SK-N-SH (cell line): ENCODE measurements around the gene CDSN. TPM values are rescaled to one million over a fixed set of nuclear protein-coding genes. Genes with fewer than 3 reads are reported as not detected.

ENCODE experiments used
- CTCF ChIA-PET: fragments of 300-600, 350-600 bp; formaldehyde crosslinking; extraction: SDS; loops from one replicate; lab custom pipeline; 2021; lab: Yijun Ruan, JAX
- POLR2A ChIA-PET: fragments of 350-600 bp; sonication (Branson Sonifier 250); formaldehyde crosslinking; extraction: SDS; loops from one replicate; lab custom pipeline; 2020; ENCODE audit warnings: antibody characterized with exemption, inconsistent platforms; lab: Yijun Ruan, JAX
- DNase-seq: peaks from one replicate; pipeline ENCODE4 v3.0.0; 2012
- H2AFZ ChIP-seq: fragments of 200-600 bp; sonication (generic); 2 replicates; pipeline ENCODE4 v1.8.1; 2016; ENCODE audit warnings: antibody characterized with exemption, mild to moderate bottlenecking, low read depth
- H3F3A ChIP-seq: fragments of 200-600 bp; sonication (generic); replicated peaks from 2 replicates; pipeline ENCODE3; 2016; ENCODE audit warnings: antibody characterized with exemption, mild to moderate bottlenecking; ENCODE audit not compliant: insufficient read depth
- H3K27ac ChIP-seq, 2 experiments: fragments of 200-500 bp in 1 of 2; fragments of 200-600 bp in 1 of 2; sonication (Bioruptor generic) in 1 of 2; sonication (generic), shearing (Covaris generic) in 1 of 2; 2 replicates each; pipeline versions ENCODE4 v1.5.1 to v1.6.1; 2014 to 2016; ENCODE audit warnings: low read depth in 2 of 2, inconsistent platforms in 1 of 2, low read length in 1 of 2, mild to moderate bottlenecking in 1 of 2, mixed read lengths in 1 of 2
- H3K27me3 ChIP-seq: fragments of 200-600 bp; sonication (generic), shearing (Covaris generic); 2 replicates; pipeline ENCODE4 v1.6.1; 2016; ENCODE audit warnings: mixed run types; ENCODE audit not compliant: insufficient read depth
- H3K36me3 ChIP-seq, 2 experiments: fragments of 200-500 bp in 1 of 2; fragments of 200-600 bp in 1 of 2; sonication (Bioruptor generic) in 1 of 2; sonication (generic) in 1 of 2; replicated peaks in 1 of 2; 2 replicates each; pipeline versions ENCODE3 to v1.5.1; 2014 to 2016; ENCODE audit warnings: low read length in 1 of 2, mild to moderate bottlenecking in 1 of 2; ENCODE audit not compliant: insufficient read depth in 2 of 2, control insufficient read depth in 1 of 2
- H3K4me1 ChIP-seq, 2 experiments: fragments of 200-500 bp in 1 of 2; fragments of 200-600 bp in 1 of 2; sonication (Bioruptor generic) in 1 of 2; sonication (generic), shearing (Covaris generic) in 1 of 2; 2 replicates each; pipeline versions ENCODE4 v1.5.1 to v1.6.1; 2014 to 2016; ENCODE audit warnings: low read depth in 1 of 2, low read length in 1 of 2, mixed run types in 1 of 2; ENCODE audit not compliant: insufficient read depth in 2 of 2, control insufficient read depth in 1 of 2
- H3K4me2 ChIP-seq: fragments of 200-600 bp; sonication (generic), shearing (Covaris generic); 2 replicates; pipeline ENCODE4 v1.6.1; 2017; ENCODE audit warnings: mixed run types
- H3K4me3 ChIP-seq, 2 experiments: fragments of 200-500 bp in 1 of 2; fragments of 200-600 bp in 1 of 2; sonication (Bioruptor generic) in 1 of 2; sonication (generic), shearing (Covaris generic) in 1 of 2; 2 replicates each; pipeline versions ENCODE4 v1.5.1 to v1.8.1; 2014 to 2016; ENCODE audit warnings: low read depth in 2 of 2, inconsistent platforms in 1 of 2, low read length in 1 of 2, mild to moderate bottlenecking in 1 of 2, mixed read lengths in 1 of 2, moderate library complexity in 1 of 2
- H3K79me2 ChIP-seq: fragments of 200-600 bp; sonication (generic); 2 replicates; pipeline ENCODE4 v1.8.1; 2017; ENCODE audit warnings: mild to moderate bottlenecking; ENCODE audit not compliant: insufficient read depth
- H3K9ac ChIP-seq: fragments of 200-600 bp; sonication (generic); 2 replicates; pipeline ENCODE4 v1.6.1; 2017; ENCODE audit warnings: mixed run types
- H3K9me2 ChIP-seq: fragments of 200-600 bp; sonication (generic); 2 replicates; pipeline ENCODE4 v1.6.1; 2017; ENCODE audit warnings: mixed run types
- H3K9me3 ChIP-seq: fragments of 200-600 bp; sonication (generic); 2 replicates; pipeline ENCODE4 v1.6.1; 2017; ENCODE audit warnings: mixed run types, mild to moderate bottlenecking, moderate library complexity
- H4K20me1 ChIP-seq: fragments of 200-600 bp; sonication (generic); 2 replicates; pipeline ENCODE4 v1.6.1; 2017; ENCODE audit warnings: mild to moderate bottlenecking, mixed run types; ENCODE audit not compliant: insufficient read depth
- CTCF ChIP-seq: fragments of 200-600 bp; sonication (generic); IDR thresholded peaks from 2 replicates; pipeline ENCODE4 v1.6.1; 2017; ENCODE audit warnings: antibody characterized with exemption, mild to moderate bottlenecking, moderate library complexity
- ELF1 ChIP-seq: IDR thresholded peaks from 2 replicates; pipeline ENCODE4 v1.4.0; 2012
- FOXJ3 ChIP-seq: sonication (generic); formaldehyde crosslinking; IDR thresholded peaks from 2 replicates; pipeline ENCODE4 v1.5.1; 2020; ENCODE audit warnings: mild to moderate bottlenecking, missing genetic modification reagents
- FOXM1 ChIP-seq: IDR thresholded peaks from 2 replicates; pipeline ENCODE4 v1.4.0; 2012; ENCODE audit warnings: low read depth, mild to moderate bottlenecking
- MEF2A ChIP-seq: IDR thresholded peaks from 2 replicates; pipeline ENCODE4 v1.4.0; 2012; ENCODE audit warnings: low read depth, borderline replicate concordance
- RAD21 ChIP-seq: IDR thresholded peaks from 2 replicates; pipeline ENCODE4 v1.6.1; 2012; ENCODE audit warnings: mild to moderate bottlenecking, low read length
- RFX5 ChIP-seq: IDR thresholded peaks from 2 replicates; pipeline ENCODE4 v1.6.1; 2012; ENCODE audit warnings: mild to moderate bottlenecking, improper control_type of control experiment, low read length
- RXRA ChIP-seq: IDR thresholded peaks from 2 replicates; pipeline ENCODE4 v1.4.0; 2012; ENCODE audit warnings: low read depth, mild to moderate bottlenecking, borderline replicate concordance
- SIN3A ChIP-seq: IDR thresholded peaks from 2 replicates; pipeline ENCODE4 v1.6.1; 2012; ENCODE audit warnings: low read depth, mild to moderate bottlenecking, low read length, moderate library complexity, borderline replicate concordance
- SMC3 ChIP-seq: IDR thresholded peaks from 2 replicates; pipeline ENCODE4 v1.6.1; 2012; ENCODE audit warnings: low read depth, low read length, improper control_type of control experiment
- TCF12 ChIP-seq: IDR thresholded peaks from 2 replicates; pipeline ENCODE4 v1.4.0; 2012
- YY1 ChIP-seq: IDR thresholded peaks from 2 replicates; pipeline ENCODE4 v1.4.0; 2012; ENCODE audit warnings: low read depth, mild to moderate bottlenecking
- ZBTB33 ChIP-seq: IDR thresholded peaks from 2 replicates; pipeline ENCODE4 v1.4.0; 2012; ENCODE audit warnings: low read depth, borderline replicate concordance
- WGBS: methylation state at CpG from one replicate; pipeline ENCODE4 v1.1.6; 2017; ENCODE audit warnings: low lambda C conversion rate; 5-methylcytosine and 5-hydroxymethylcytosine counted together
- polyA plus RNA-seq, 3 experiments: library from polyadenylated mRNA; depleted of rRNA; stranded (reverse); fragments of >200 nt; gene quantifications; 2 replicates each; pipeline ENCODE4 v1.2.3, GENCODE V29; 2012

The CDSN gene
- polyA plus RNA-seq, 1 of the 3 experiments (the other 2 are of a cell fraction) = 0.02 TPM

- Histone ChIP-seq H3K9me2 (no peaks in the 10 kb centered on the region), H3F3A (peaks cover 30% of the 10 kb centered on the region), H3K27ac (no peak overlapping the region), H3K9ac (no peak overlapping the region), H2AFZ (no peak overlapping the region), H3K27me3 (no peaks in the 10 kb centered on the region), H3K4me3 (no peak overlapping the region), H3K4me2 (no peak overlapping the region), H3K9me3 (no peaks in the 10 kb centered on the region), H3K4me1 (peaks cover 11 to 24% of the 10 kb centered on the region in 2 experiments; a peak in 3 of 4 replicates), H3K36me3 (no peaks in the 10 kb centered on the region), H3K79me2 (no peaks in the 10 kb centered on the region; the same call in 1 of the 2 replicates), H4K20me1 (no peaks in the 10 kb centered on the region)
- POLR2A ChIA-PET = no interaction called here
- no peak for DNase-seq
- WGBS = 85% methylated on average over 3 of the region's 3 CpGs
- CTCF ChIA-PET = interaction anchor here (0.9 to 3.3 kb wide), 6 partner anchors 11 to 263 kb away, joined by 3 to 33 read pairs (median 5); no protein-coding TSS in a partner anchor
- TF ChIP-seq ZBTB33 (no peak), RXRA (no peak), SIN3A (no peak), MEF2A (no peak), CTCF (no peak), TCF12 (no peak)
These were observed 29.8 kb downstream of the CDSN start for GRCh38 chr6:31090275-31090972.

DNA sequence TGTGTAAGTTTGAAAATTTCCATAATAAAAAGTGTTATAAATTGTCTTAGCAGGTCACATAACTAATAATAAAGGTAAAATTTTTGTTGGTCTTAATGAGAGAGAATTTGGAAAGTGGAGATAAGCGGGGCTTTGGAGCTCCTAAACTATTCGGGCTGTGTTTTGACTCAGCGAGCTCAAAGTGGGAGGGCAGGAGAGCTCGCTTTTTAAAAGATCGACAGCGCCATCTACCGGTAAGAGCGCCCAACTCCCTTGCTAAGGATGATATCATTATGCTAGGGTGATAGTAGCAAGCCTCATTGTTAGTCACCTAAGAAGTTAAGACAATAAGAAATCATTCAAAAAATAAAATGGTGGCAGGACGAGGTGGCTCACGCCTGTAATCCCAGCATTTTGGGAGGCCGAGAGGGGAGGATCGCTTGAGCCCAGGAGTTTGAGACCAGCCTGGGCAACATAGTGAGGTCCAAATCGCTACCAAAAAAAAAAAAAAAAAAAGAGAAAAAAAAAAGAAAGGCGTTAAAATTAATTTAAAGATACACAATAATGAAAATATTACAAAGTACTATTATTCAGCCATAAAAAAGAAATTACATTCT lies 32.7 kb downstream of the CDSN start:
- Histone ChIP-seq H4K20me1 (no peaks in the 10 kb centered on the region), H2AFZ (peak overlapping the region; percentile 5; the same call in 1 of the 2 replicates), H3K4me2 (peak overlapping the region; percentile 68), H3F3A (peaks cover 24% of the 10 kb centered on the region), H3K79me2 (no peaks in the 10 kb centered on the region), H3K27me3 (no peaks in the 10 kb centered on the region), H3K27ac (peak overlapping the region in 1 of 2 experiments; percentile 94; a peak in 3 of 4 replicates), H3K4me3 (peak overlapping the region in 1 of 2 experiments; percentile 47; a peak in 3 of 4 replicates), H3K9ac (peak overlapping the region; percentile 65; the same call in 1 of the 2 replicates), H3K4me1 (peaks cover 3 to 11% of the 10 kb centered on the region in 2 experiments; a peak in 2 of 4 replicates), H3K9me2 (no peaks in the 10 kb centered on the region), H3K36me3 (no peaks in the 10 kb centered on the region), H3K9me3 (no peaks in the 10 kb centered on the region)
- POLR2A ChIA-PET = interaction anchor here (0.7 kb wide), 1 partner anchor 172 kb away, joined by 4 read pairs; no protein-coding TSS in a partner anchor
- CTCF ChIA-PET = interaction anchor here (0.5 to 5.0 kb wide), 63 partner anchors 7 to 606 kb away, joined by 3 to 43 read pairs (median 4); partner anchors contain the start of genes C6orf15, DDR1, TCF19 and VARS2
- peak; percentile 80 for DNase-seq
- TF ChIP-seq FOXM1 (no peak), RFX5 (no peak), YY1 (no peak), SMC3 (peak; percentile 60), RAD21 (peak; percentile 86), CTCF (peak; percentile 92), FOXJ3 (CRISPR knock-in tag) (no peak), ELF1 (no peak)
- 8% methylated on average over 14 of the region's 14 CpGs for WGBS
